Right atrium auricular region (tissue), 2 donors: Measurements from ENCODE around the gene LIN52. TPM values are rescaled to one million over a fixed set of nuclear protein-coding genes. Genes with fewer than 3 reads are reported as not detected.

Source experiments
- DNase-seq: peaks from one replicate; pipeline ENCODE4 v3.0.0-alpha.2; 2019; ENCODE audit warnings: low spot score
- H3K27ac ChIP-seq, 2 donors: fragments of 200-600 bp; sonication (generic); 1 replicate in 1 of 2; 2 replicates in 1 of 2; pipeline ENCODE4 v1.5.1; 2016 to 2019
- H3K27me3 ChIP-seq, 2 donors: fragments of 200-600 bp; sonication (generic); one replicate each; pipeline versions ENCODE4 v1.5.1 to v1.6.0; 2017 to 2019
- H3K36me3 ChIP-seq: fragments of 200-600 bp; sonication (generic); one replicate; pipeline ENCODE4 v1.5.1; 2016
- H3K4me1 ChIP-seq, 2 donors: fragments of 200-600 bp; sonication (generic); one replicate each; pipeline versions ENCODE4 v1.5.1 to v1.6.0; 2017 to 2019
- H3K4me3 ChIP-seq, 2 donors: fragments of 200-600 bp; sonication (generic); 1 replicate in 1 of 2; 2 replicates in 1 of 2; pipeline ENCODE4 v1.5.1; 2017 to 2019; ENCODE audit warnings: mild to moderate bottlenecking in 1 of 2, moderate library complexity in 1 of 2
- H3K9me3 ChIP-seq, 2 donors: fragments of 200-600 bp; sonication (generic); one replicate each; pipeline ENCODE4 v1.5.1; 2019
- CTCF ChIP-seq, 2 donors: fragments of 200-600 bp; sonication (generic); IDR thresholded peaks; one replicate each; pipeline ENCODE4 v1.5.1; 2019; ENCODE audit warnings: antibody characterized with exemption in 2 of 2
- total RNA-seq, 2 donors: library from RNA; depleted of rRNA; stranded (reverse); fragments of >200 nt; gene quantifications; one replicate each; pipeline ENCODE4 v1.1.0, GENCODE V29; 2016

Gene LIN52
- total RNA-seq, 2 donors from 2014 or later, result 7.1 to 7.4 TPM

- DNase-seq, result no peak
- Histone ChIP-seq H3K36me3 (no peaks in the 10 kb centered on the region), H3K4me3 (no peak overlapping the region), H3K9me3 (no peaks in the 10 kb centered on the region), H3K27me3 (no peaks in the 10 kb centered on the region), H3K4me1 (no peaks in the 10 kb centered on the region), H3K27ac (no peak overlapping the region)
- no peak for TF ChIP-seq CTCF (IDR thresholded peaks at IDR 0.05)
These were observed 123.2 kb downstream of the LIN52 start for GRCh38 chr14:74207943-74208342.

GRCh38 chr14:74208642-74209041 lies 123.9 kb downstream of the LIN52 start:
- no peak for TF ChIP-seq CTCF (IDR thresholded peaks at IDR 0.05)
- DNase-seq, result no peak
- no peaks in the 10 kb centered on the region for H3K36me3 ChIP-seq
- H3K9me3 ChIP-seq, result no peaks in the 10 kb centered on the region
- no peak overlapping the region for H3K4me3 ChIP-seq
- no peaks in the 10 kb centered on the region for H3K27me3 ChIP-seq
- no peaks in the 10 kb centered on the region for H3K4me1 ChIP-seq
- H3K27ac ChIP-seq, result no peak overlapping the region

GRCh38 chr14:74211945-74212580 lies 127.3 kb downstream of the LIN52 start:
- Histone ChIP-seq H3K4me1 (no peaks in the 10 kb centered on the region), H3K9me3 (no peaks in the 10 kb centered on the region), H3K36me3 (no peaks in the 10 kb centered on the region), H3K4me3 (no peak overlapping the region), H3K27me3 (no peaks in the 10 kb centered on the region), H3K27ac (no peak overlapping the region)
- no peak for TF ChIP-seq CTCF (IDR thresholded peaks at IDR 0.05)
- no peak for DNase-seq

GRCh38 chr14:74213907-74214803 lies 129.4 kb downstream of the LIN52 start:
- H3K27me3 ChIP-seq, result no peaks in the 10 kb centered on the region
- TF ChIP-seq CTCF (IDR thresholded peaks at IDR 0.05), result no peak
- DNase-seq, result no peak

GRCh38 chr14:74216671-74217070 lies 131.9 kb downstream of the LIN52 start:
- TF ChIP-seq CTCF (IDR thresholded peaks at IDR 0.05), result no peak
- Histone ChIP-seq H3K4me3 (no peak overlapping the region), H3K27ac (no peak overlapping the region), H3K9me3 (no peaks in the 10 kb centered on the region), H3K27me3 (no peaks in the 10 kb centered on the region), H3K36me3 (no peaks in the 10 kb centered on the region), H3K4me1 (peaks cover 0 to 12% of the 10 kb centered on the region in 2 donors)
- no peak for DNase-seq

More at GRCh38 chr14:74213907-74214803, 129.4 kb downstream of the LIN52 start:
- H3K27ac ChIP-seq, result no peak overlapping the region
- H3K36me3 ChIP-seq, result no peaks in the 10 kb centered on the region
- peaks cover 0 to 12% of the 10 kb centered on the region in 2 donors for H3K4me1 ChIP-seq
- H3K4me3 ChIP-seq, result no peak overlapping the region
- no peaks in the 10 kb centered on the region for H3K9me3 ChIP-seq
